WI38 (cell line): ENCODE data around the gene RBM47.
"Not testable (repeated sequence)": the region's sequence is repeated elsewhere in the genome, so short reads cannot be mapped to it uniquely, and the experiment has no call there.

ENCODE experiments used
- H3K4me3 ChIP-seq: 2 replicates; pipeline ENCODE4 v1.5.1; 2011; ENCODE audit warnings: low read depth, mild to moderate bottlenecking, control low read depth, low read length
- CTCF ChIP-seq: IDR thresholded peaks from 2 replicates; pipeline ENCODE4 v1.5.1; 2012; ENCODE audit warnings: low read depth, mild to moderate bottlenecking, control low read depth, low read length

The RBM47 gene

DNA sequence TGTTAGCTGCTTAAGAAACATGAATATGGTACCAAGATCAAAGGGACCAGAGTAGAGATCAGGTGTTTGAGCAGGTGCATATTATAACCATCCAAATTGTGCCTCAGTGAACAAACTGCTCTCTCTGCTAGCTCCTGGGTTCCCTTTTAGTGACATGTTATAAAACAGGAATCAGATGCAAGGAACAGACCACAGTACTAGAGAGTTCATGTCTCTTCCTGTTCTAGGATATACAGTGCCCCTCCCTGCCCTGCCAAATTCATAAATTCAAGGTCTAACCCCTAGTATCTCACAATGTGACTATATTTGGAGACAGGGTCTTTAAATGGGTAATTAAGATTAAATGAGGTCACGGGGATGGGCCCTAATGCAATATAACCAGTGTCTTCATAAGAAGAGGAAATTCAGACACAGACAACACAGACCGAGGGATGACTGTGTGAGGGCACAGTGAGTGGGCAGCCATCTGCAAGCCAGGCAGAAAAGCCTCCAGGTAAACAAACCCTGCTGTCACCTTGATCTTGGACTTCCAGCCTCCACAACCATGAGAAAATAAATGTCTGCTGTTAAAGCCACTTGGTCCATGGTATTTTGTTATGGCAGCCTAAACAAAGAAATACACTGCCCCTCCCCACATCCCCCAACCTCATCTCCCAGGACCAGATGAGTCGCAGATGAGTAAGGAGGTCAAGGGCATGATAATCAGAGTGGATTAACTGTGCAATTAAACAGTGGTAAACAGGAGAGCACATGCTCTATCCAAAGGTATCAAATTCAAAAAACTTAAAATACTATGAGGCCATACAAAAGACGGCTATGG lies 82.5 kb downstream of the RBM47 start:
- H3K4me3 ChIP-seq, result no peak overlapping the region
- TF ChIP-seq CTCF, result no peak

GRCh38 chr4:40546506-40546905 lies 83.2 kb downstream of the RBM47 start:
- no peak overlapping the region for H3K4me3 ChIP-seq
- TF ChIP-seq CTCF, result no peak

DNA sequence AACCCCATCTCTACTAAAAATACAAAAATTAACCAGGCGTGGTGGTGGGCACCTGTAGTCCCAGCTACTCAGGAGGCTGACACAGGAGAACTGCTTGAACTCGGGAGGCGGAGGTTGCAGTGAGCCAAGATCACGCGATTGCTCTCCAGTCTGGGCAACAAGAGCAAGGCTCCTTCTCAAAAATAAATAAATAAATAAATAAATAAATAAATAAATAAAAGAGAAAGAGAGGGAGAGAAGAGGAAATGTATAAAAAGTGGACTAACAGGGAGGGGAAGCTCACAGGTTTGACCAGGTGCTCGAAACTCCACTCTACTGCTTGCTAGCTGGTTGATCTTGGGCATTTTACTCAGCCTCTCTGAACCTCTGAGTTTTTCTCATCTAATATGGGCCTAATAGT lies 84.2 kb downstream of the RBM47 start:
- H3K4me3 ChIP-seq, result not testable (repeated sequence)

DNA sequence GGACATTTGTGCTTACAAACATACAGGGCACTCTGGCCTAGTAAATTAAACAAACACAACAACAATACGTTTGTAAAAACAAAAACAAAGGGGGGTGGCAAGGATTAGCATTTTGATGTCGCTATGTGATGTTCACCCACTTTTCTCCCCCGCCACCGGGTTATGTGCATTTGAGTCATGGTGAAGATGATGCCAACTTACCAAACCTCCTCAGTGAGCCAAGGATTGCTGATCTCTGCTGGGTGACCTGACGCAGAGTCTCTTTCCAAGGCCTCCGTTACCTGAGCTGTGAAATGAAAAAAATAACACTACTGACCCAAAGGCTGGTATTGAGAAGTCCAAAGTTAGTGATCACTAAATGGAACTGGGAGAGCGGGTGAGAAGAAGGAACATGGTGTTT lies 85.4 kb downstream of the RBM47 start:
- no peak for TF ChIP-seq CTCF
- H3K4me3 ChIP-seq, result no peak overlapping the region

- TF ChIP-seq CTCF, result no peak
- no peak overlapping the region for H3K4me3 ChIP-seq
Observed at GRCh38 chr4:40540800-40541199, 88.9 kb downstream of the RBM47 start.

GRCh38 chr4:40536032-40536431 lies 93.6 kb downstream of the RBM47 start:
- no peak overlapping the region for H3K4me3 ChIP-seq
- no peak for TF ChIP-seq CTCF

- no peak overlapping the region for H3K4me3 ChIP-seq
- no peak for TF ChIP-seq CTCF
Observed at GRCh38 chr4:40531636-40532023, 98.0 kb downstream of the RBM47 start.
